ENCODE measurements around the gene SOHLH1. TPM values are rescaled to one million over a fixed set of nuclear protein-coding genes. Genes with fewer than 3 reads are reported as not detected.

SOHLH1 gene
- total RNA-seq, 1 donor: not detected

GRCh38 chr9:135667463-135668001 lies 31.7 kb downstream of the SOHLH1 start:
- no peak for DNase-seq (ENCODE audit: low read depth)
- H3K4me3 ChIP-seq (ENCODE audit: low read depth, low read length): no peak overlapping the region
- TF ChIP-seq, protein P1, sequence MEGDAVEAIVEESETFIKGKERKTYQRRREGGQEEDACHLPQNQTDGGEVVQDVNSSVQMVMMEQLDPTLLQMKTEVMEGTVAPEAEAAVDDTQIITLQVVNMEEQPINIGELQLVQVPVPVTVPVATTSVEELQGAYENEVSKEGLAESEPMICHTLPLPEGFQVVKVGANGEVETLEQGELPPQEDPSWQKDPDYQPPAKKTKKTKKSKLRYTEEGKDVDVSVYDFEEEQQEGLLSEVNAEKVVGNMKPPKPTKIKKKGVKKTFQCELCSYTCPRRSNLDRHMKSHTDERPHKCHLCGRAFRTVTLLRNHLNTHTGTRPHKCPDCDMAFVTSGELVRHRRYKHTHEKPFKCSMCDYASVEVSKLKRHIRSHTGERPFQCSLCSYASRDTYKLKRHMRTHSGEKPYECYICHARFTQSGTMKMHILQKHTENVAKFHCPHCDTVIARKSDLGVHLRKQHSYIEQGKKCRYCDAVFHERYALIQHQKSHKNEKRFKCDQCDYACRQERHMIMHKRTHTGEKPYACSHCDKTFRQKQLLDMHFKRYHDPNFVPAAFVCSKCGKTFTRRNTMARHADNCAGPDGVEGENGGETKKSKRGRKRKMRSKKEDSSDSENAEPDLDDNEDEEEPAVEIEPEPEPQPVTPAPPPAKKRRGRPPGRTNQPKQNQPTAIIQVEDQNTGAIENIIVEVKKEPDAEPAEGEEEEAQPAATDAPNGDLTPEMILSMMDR (IDR thresholded peaks at IDR 0.05; ENCODE audit: insufficient read depth, low read depth, low read length): no peak

DNA sequence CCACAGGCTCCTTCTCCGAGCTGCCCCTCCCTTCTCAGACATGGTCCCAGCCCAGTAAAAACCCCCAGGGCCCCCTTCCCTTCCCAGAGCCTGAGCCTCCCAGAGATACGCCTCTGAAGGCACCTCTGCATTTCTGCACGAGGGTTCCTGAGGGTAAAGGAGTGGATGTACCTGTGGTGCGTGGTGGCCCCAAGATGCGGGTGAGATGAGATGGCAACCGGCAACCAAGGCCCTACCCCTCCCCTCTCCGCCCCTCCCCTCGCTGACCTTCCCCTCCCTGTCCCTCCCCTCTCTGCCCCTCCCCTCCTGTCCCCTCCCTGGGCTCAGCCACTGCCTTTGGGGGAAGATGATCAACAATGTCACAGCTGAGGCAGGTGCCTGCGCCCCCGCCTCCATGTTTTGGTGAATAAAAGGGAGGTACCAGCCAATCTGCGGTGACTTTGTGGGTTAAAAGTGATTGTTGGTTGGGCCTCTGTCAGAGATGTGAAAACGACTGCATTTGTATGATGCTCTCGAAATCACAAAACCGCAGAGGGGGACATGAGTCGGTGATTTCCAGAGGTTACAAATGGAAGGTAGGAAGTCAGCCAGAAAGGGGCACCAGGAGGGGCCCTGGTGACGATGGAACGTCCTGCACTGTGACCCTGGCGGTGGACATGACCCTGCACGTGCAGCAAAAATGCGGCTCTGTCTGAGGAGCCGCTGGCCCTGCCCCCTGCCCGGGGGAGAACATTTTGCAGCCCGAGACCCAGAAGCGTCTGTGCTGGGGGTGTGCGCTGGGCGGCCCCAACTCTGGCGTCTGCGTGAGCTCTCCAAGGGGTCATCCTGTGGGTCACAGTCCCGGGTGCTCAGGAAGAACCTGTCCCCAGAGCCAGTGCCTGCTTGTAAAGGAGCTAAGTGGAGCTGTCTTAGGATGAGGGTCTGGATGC lies 32.5 kb downstream of the SOHLH1 start:
- no peak overlapping the region for H3K4me3 ChIP-seq (ENCODE audit: low read depth, low read length)
- TF ChIP-seq, protein P1 (IDR thresholded peaks at IDR 0.05; ENCODE audit: insufficient read depth, low read depth, low read length): no peak
- DNase-seq (ENCODE audit: low read depth): no peak

GRCh38 chr9:135665795-135666189 lies 33.5 kb downstream of the SOHLH1 start:
- no peak overlapping the region for H3K4me3 ChIP-seq (ENCODE audit: low read depth, low read length)
- TF ChIP-seq, protein P1 (IDR thresholded peaks at IDR 0.05; ENCODE audit: insufficient read depth, low read depth, low read length): no peak
- DNase-seq (ENCODE audit: low read depth): no peak

GRCh38 chr9:135664801-135665794 lies 34.2 kb downstream of the SOHLH1 start:
- DNase-seq (ENCODE audit: low read depth): no peak
- TF ChIP-seq, protein P1 (IDR thresholded peaks at IDR 0.05; ENCODE audit: insufficient read depth, low read depth, low read length): no peak

DNA sequence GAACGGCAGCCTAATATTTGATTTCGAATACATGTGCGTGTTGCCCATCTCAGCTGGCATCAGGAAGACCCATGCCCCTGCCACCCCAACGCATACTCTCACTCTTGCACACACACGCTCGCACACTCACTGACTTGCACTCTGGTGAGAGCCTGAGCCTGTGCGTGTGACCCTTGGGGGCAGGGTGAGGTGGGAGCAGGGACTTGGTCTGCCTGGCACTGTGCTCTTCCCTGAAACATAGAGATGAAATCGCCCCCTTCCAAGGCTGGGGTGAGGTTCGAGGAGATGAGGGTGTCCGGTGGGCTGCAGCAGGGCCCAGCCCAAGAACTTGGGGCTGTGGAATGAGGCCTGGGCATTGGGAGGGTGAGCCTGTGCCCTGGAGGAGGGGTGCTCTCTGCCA lies 35.0 kb downstream of the SOHLH1 start:
- TF ChIP-seq, protein P1 (IDR thresholded peaks at IDR 0.05; ENCODE audit: insufficient read depth, low read depth, low read length): no peak
- no peak for DNase-seq (ENCODE audit: low read depth)
- no peak overlapping the region for H3K4me3 ChIP-seq (ENCODE audit: low read depth, low read length)

More at GRCh38 chr9:135664801-135665794, 34.2 kb downstream of the SOHLH1 start:
- no peak overlapping the region for H3K4me3 ChIP-seq (ENCODE audit: low read depth, low read length)

- H3K4me3 ChIP-seq (ENCODE audit: low read depth, low read length): no peak overlapping the region
- no peak for DNase-seq (ENCODE audit: low read depth)
- TF ChIP-seq, protein P1 (IDR thresholded peaks at IDR 0.05; ENCODE audit: insufficient read depth, low read depth, low read length): no peak
Measured at GRCh38 chr9:135663857-135664256, 35.4 kb downstream of the SOHLH1 start.

All from fibroblast of villous mesenchyme (primary cell).